NCI-H524 treated with DMSO at 0.1 percent for 48 hours (cell line): ENCODE data around the gene GRN.
"Not testable (repeated sequence)": the region's sequence is repeated elsewhere in the genome, so short reads cannot be mapped to it uniquely, and the experiment has no call there.

Experiments
- DNase-seq: peaks from one replicate; lab custom pipeline; 2025; lab: John Stamatoyannopoulos, UW

GRN gene

GRCh38 chr17:44321246-44322120 lies 23.6 kb upstream of the GRN start:
- DNase-seq = no peak

- no peak for DNase-seq
Observed at GRCh38 chr17:44322236-44322895, 22.7 kb upstream of the GRN start.

- no peak for DNase-seq
Observed at GRCh38 chr17:44323359-44324091, 21.6 kb upstream of the GRN start.

- no peak for DNase-seq
Observed at GRCh38 chr17:44324092-44324570, 21.0 kb upstream of the GRN start.

- peak; percentile 26 for DNase-seq
Observed at GRCh38 chr17:44324571-44325275, 20.4 kb upstream of the GRN start, which contains the start of gene SLC25A39. TSS of gene SLC25A39 (minus strand) at chr17:44324823. CDS start at chr17:44323562, 1,261 bp downstream.

GRCh38 chr17:44326861-44327444 lies 18.1 kb upstream of the GRN start:
- peak; percentile 85 for DNase-seq

- no peak for DNase-seq
Observed at GRCh38 chr17:44327715-44328449, 17.2 kb upstream of the GRN start.

GRCh38 chr17:44329516-44329915 lies 15.6 kb upstream of the GRN start:
- not testable (repeated sequence) for DNase-seq

GRCh38 chr17:44330263-44330662 lies 14.8 kb upstream of the GRN start:
- not testable (repeated sequence) for DNase-seq

GRCh38 chr17:44331249-44331760 lies 13.8 kb upstream of the GRN start:
- DNase-seq = peak; percentile 67

GRCh38 chr17:44333371-44333770 lies 11.7 kb upstream of the GRN start:
- DNase-seq = no peak

GRCh38 chr17:44334315-44334714 lies 10.8 kb upstream of the GRN start:
- DNase-seq = no peak

- DNase-seq = no peak
Observed at GRCh38 chr17:44334727-44335126, 10.4 kb upstream of the GRN start.

- no peak for DNase-seq
Observed at GRCh38 chr17:44335564-44335963, 9.5 kb upstream of the GRN start.

- DNase-seq = no peak
Observed at GRCh38 chr17:44335968-44336367, 9.1 kb upstream of the GRN start.

GRCh38 chr17:44338702-44339101 lies 6.4 kb upstream of the GRN start:
- no peak for DNase-seq

GRCh38 chr17:44340553-44340952 lies 4.5 kb upstream of the GRN start:
- not testable (repeated sequence) for DNase-seq

GRCh38 chr17:44343510-44344209 lies 1.4 kb upstream of the GRN start:
- no peak for DNase-seq

GRCh38 chr17:44345454-44346026 lies 438 bp downstream of the GRN start:
- DNase-seq = peak; percentile 42
